DND-41 (cell line): Measurements from ENCODE around the gene DDX3X.

Experiments
- CTCF ChIP-seq: IDR thresholded peaks from 2 replicates; pipeline ENCODE4 v1.5.1; 2012; ENCODE audit warnings: borderline replicate concordance, low read length, moderate library complexity, mild to moderate bottlenecking; ENCODE audit not compliant: poor library complexity, severe bottlenecking; ENCODE audit errors: extremely low read depth
- EZH2 ChIP-seq: IDR thresholded peaks from 3 replicates; pipeline ENCODE4 v1.6.1; 2012; ENCODE audit warnings: borderline replicate concordance, low read depth, mild to moderate bottlenecking, moderate library complexity, low read length, inconsistent platforms; ENCODE audit not compliant: severe bottlenecking

- TF ChIP-seq CTCF: no peak
- TF ChIP-seq EZH2: no peak
Observed at GRCh38 chrX:41301438-41301824, 32.5 kb upstream of the DDX3X start.
